Endothelial cell of umbilical vein (primary cell): Measurements from ENCODE around the gene HSPA9. TPM values are rescaled to one million over a fixed set of nuclear protein-coding genes. Genes with fewer than 3 reads are reported as not detected.

Experiments
- BruUV-seq: library from RNA; stranded (reverse); fragments of 400-500 nt; replicated peaks from 2 replicates; lab custom pipeline; 2021; lab: Mats Ljungman, UMichigan
- CTCF ChIA-PET: fragments of 300-600, 350-600 bp; sonication (Branson Sonifier 250); formaldehyde crosslinking; loops from one replicate; lab custom pipeline; 2021; ENCODE audit warnings: antibody characterized with exemption, inconsistent platforms; lab: Charles Lee
- POLR2A ChIA-PET: fragments of 300-600, 350-600 bp; sonication (Branson Sonifier 250); formaldehyde crosslinking; loops from one replicate; lab custom pipeline; 2021; ENCODE audit warnings: antibody characterized with exemption, inconsistent platforms; lab: Charles Lee
- DNase-seq: peaks from one replicate; pipeline ENCODE4 v3.0.0-alpha.2; 2011; ENCODE audit warnings: low read depth, low spot score
- FAIRE-seq: peaks from 2 replicates; lab custom pipeline; 2011; peaks lifted over from hg19 to GRCh38; lab: Jason Lieb, UNC
- H2AFZ ChIP-seq: 2 replicates; pipeline ENCODE4 v1.6.0; 2012; ENCODE audit warnings: low read depth, low read length, control low read depth, inconsistent platforms
- H3K27ac ChIP-seq: 2 replicates; pipeline ENCODE4 v1.5.1; 2011; ENCODE audit warnings: low read depth, mild to moderate bottlenecking, control low read depth, low read length, moderate library complexity; ENCODE audit not compliant: insufficient read depth
- H3K27me3 ChIP-seq, 2 experiments: 2 replicates each; pipeline versions ENCODE4 v1.6.0 to v1.6.1; 2011; ENCODE audit warnings: low read length in 2 of 2, mixed read lengths in 1 of 2; ENCODE audit not compliant: control insufficient read depth in 2 of 2, insufficient read depth in 2 of 2
- H3K36me3 ChIP-seq, 2 experiments: 2 replicates in 1 of 2; 3 replicates in 1 of 2; pipeline ENCODE4 v1.5.1; 2011; ENCODE audit warnings: low read length in 2 of 2, mild to moderate bottlenecking in 1 of 2, moderate library complexity in 1 of 2; ENCODE audit not compliant: control insufficient read depth in 2 of 2, insufficient read depth in 2 of 2; ENCODE audit errors: extremely low read depth in 1 of 2
- H3K4me1 ChIP-seq: 3 replicates; pipeline ENCODE4 v1.5.1; 2011; ENCODE audit warnings: mild to moderate bottlenecking, low read length; ENCODE audit not compliant: control insufficient read depth, insufficient read depth; ENCODE audit errors: extremely low read depth
- H3K4me2 ChIP-seq: 2 replicates; pipeline ENCODE4 v1.6.1; 2011; ENCODE audit warnings: low read length, control low read depth, mixed read lengths; ENCODE audit not compliant: insufficient read depth
- H3K4me3 ChIP-seq, 3 experiments: fragments of 200-600 bp in 1 of 3; sonication (generic), shearing (Covaris generic) in 1 of 3; replicated peaks in 1 of 3; 2 replicates each; pipeline ENCODE4 v1.5.1; 2011 to 2016; ENCODE audit warnings: control low read depth in 3 of 3, low read length in 3 of 3, mild to moderate bottlenecking in 2 of 3, inconsistent platforms in 1 of 3, low read depth in 1 of 3, moderate library complexity in 1 of 3; ENCODE audit not compliant: insufficient read depth in 1 of 3
- H3K79me2 ChIP-seq: 2 replicates; pipeline ENCODE4 v1.6.0; 2012; ENCODE audit warnings: low read length, inconsistent platforms; ENCODE audit not compliant: control insufficient read depth, insufficient read depth
- H3K9ac ChIP-seq: replicated peaks from 2 replicates; pipeline ENCODE3; 2011; ENCODE audit warnings: low read length, control low read depth; ENCODE audit not compliant: insufficient read depth; ENCODE audit errors: extremely low read depth
- H3K9me1 ChIP-seq: replicated peaks from 3 replicates; pipeline ENCODE4 v1.6.0; 2011; ENCODE audit warnings: mild to moderate bottlenecking, low read length; ENCODE audit not compliant: control insufficient read depth, insufficient read depth; ENCODE audit errors: extremely low read depth
- H3K9me3 ChIP-seq: replicated peaks from 2 replicates; pipeline ENCODE4 v1.5.1; 2012; ENCODE audit warnings: low read length, inconsistent platforms; ENCODE audit not compliant: control insufficient read depth, insufficient read depth
- H4K20me1 ChIP-seq: replicated peaks from 2 replicates; pipeline ENCODE3; 2011; ENCODE audit warnings: mild to moderate bottlenecking, low read length; ENCODE audit not compliant: control insufficient read depth, insufficient read depth; ENCODE audit errors: extremely low read depth
- CTCF ChIP-seq, 2 donors: IDR thresholded peaks; 1 replicate in 1 of 2; 2 replicates in 1 of 2; pipeline ENCODE4 v1.5.1; 2011; ENCODE audit warnings: low read length in 2 of 2, mild to moderate bottlenecking in 2 of 2, moderate library complexity in 2 of 2, control low read depth in 1 of 2, inconsistent platforms in 1 of 2, low read depth in 1 of 2; ENCODE audit not compliant: insufficient read depth in 1 of 2; ENCODE audit errors: extremely low read depth in 1 of 2
- EZH2 ChIP-seq: IDR thresholded peaks from 2 replicates; pipeline ENCODE4 v1.6.1; 2012; ENCODE audit warnings: borderline replicate concordance, low read depth, mild to moderate bottlenecking, moderate library complexity, low read length, inconsistent platforms; ENCODE audit not compliant: severe bottlenecking
- GATA2 ChIP-seq: IDR thresholded peaks from 2 replicates; pipeline ENCODE4 v1.7.0; 2011; ENCODE audit warnings: low read depth, mild to moderate bottlenecking, moderate library complexity, mixed read lengths, low read length; ENCODE audit not compliant: insufficient read length, insufficient read depth
- JUN ChIP-seq: IDR thresholded peaks from 2 replicates; pipeline ENCODE4 v1.6.1; 2011; ENCODE audit warnings: borderline replicate concordance, low read depth; ENCODE audit not compliant: insufficient read length, insufficient read depth
- MAX ChIP-seq: IDR thresholded peaks from 2 replicates; pipeline ENCODE4 v1.6.1; 2011; ENCODE audit not compliant: insufficient read depth, insufficient read length
- MYC ChIP-seq: IDR thresholded peaks from one replicate; pipeline ENCODE4 v1.6.1; 2011; ENCODE audit warnings: mild to moderate bottlenecking, low read depth, low read length
- POLR2A ChIP-seq: IDR thresholded peaks from 2 replicates; pipeline ENCODE4 v1.6.1; 2012; ENCODE audit warnings: low read depth, mild to moderate bottlenecking, control low read depth, low read length
- POLR2AphosphoS5 ChIP-seq: IDR thresholded peaks from 2 replicates; pipeline ENCODE4 v1.6.1; 2012; ENCODE audit warnings: low read depth, mild to moderate bottlenecking, control low read depth, low read length, moderate library complexity; ENCODE audit not compliant: insufficient read depth
- dilution Hi-C: fragments of 300-500 bp; cut with MboI; formaldehyde crosslinking; loops from one replicate; pipeline ENCODE4 v1.15.0; 2019; ENCODE audit warnings: low sequenced_read_pairs; ENCODE audit not compliant: extremely low pct_ligation_motif_present
- intact Hi-C: fragments of 100-400 bp; cut with micrococcal nuclease; formaldehyde crosslinking; loops from one replicate; pipeline ENCODE4 v1.10.0; 2022
- polyA plus RNA-seq, 4 experiments: library from polyadenylated mRNA; depleted of rRNA in 3 of 4; stranded (reverse) in 3 of 4; unstranded in 1 of 4; fragments of >200 nt; gene quantifications; 2 replicates each; pipeline versions ENCODE4 v1.2.1 to v1.2.3, GENCODE V29; 2011 to 2012; ENCODE audit warnings: missing spikeins in 1 of 4
- total RNA-seq: library from RNA; stranded (reverse); gene quantifications from 2 replicates; pipeline ENCODE4 v1.2.3, GENCODE V29; 2021

The HSPA9 gene
- total and polyA plus RNA-seq, 2 donors (not counting 3 experiments of a cell fraction or from before 2014, with no cell fraction given) = 99.6 to 192 TPM

GRCh38 chr5:138568061-138568824 is 7.0 kb downstream of the HSPA9 start:
- dilution Hi-C loops = no loop called here
- intact Hi-C loops = no loop called here
- peaks cover 48 to 52% of the 10 kb centered on the region in 2 experiments for H3K36me3 ChIP-seq

More at GRCh38 chr5:138568061-138568824, 7.0 kb downstream of the HSPA9 start:
- Histone ChIP-seq H3K27ac (no peak overlapping the region), H3K9me3 (no peaks in the 10 kb centered on the region), H3K9ac (no peak overlapping the region), H3K27me3 (no peaks in the 10 kb centered on the region), H2AFZ (no peak overlapping the region), H3K4me1 (no peaks in the 10 kb centered on the region), H3K4me2 (no peak overlapping the region), H3K79me2 (peaks cover 65% of the 10 kb centered on the region), H4K20me1 (no peaks in the 10 kb centered on the region), H3K9me1 (no peaks in the 10 kb centered on the region), H3K4me3 (no peak overlapping the region)
- TF ChIP-seq POLR2A (no peak), MYC (no peak), MAX (no peak), JUN (no peak), POLR2AphosphoS5 (no peak), EZH2 (no peak), CTCF (IDR thresholded peaks at IDR 0.05; ENCODE audit: extremely low read depth in 1 of 2, insufficient read depth in 1 of 2, low read depth in 1 of 2, low read length in 2 of 2) (no peak), GATA2 (no peak)
- no TSS peak for BruUV-seq
- CTCF ChIA-PET = interaction anchor here (1.1 kb wide), 1 partner anchor 11 kb away, joined by 5 read pairs; no protein-coding TSS in a partner anchor
- DNase-seq (no peak), FAIRE-seq (no peak)
- POLR2A ChIA-PET = no interaction called here
